HCT116 (cell line): ENCODE measurements around the gene ORC5.

Experiments used
- CEBPB ChIP-seq: IDR thresholded peaks from 2 replicates; pipeline ENCODE4 v1.6.1; 2012; ENCODE audit warnings: low read depth
- JUND ChIP-seq: IDR thresholded peaks from 2 replicates; pipeline ENCODE4 v1.6.1; 2012
- POLR2A ChIP-seq: IDR thresholded peaks from 2 replicates; pipeline ENCODE4 v1.7.0; 2011; ENCODE audit warnings: borderline replicate concordance; ENCODE audit not compliant: insufficient read depth, insufficient read length; ENCODE audit errors: extremely low read depth
- RAD21 ChIP-seq: IDR thresholded peaks from 2 replicates; pipeline ENCODE4 v1.6.1; 2012; ENCODE audit warnings: low read depth, mild to moderate bottlenecking
- SIN3A ChIP-seq: IDR thresholded peaks from 2 replicates; pipeline ENCODE4 v1.6.1; 2012; ENCODE audit warnings: low read depth
- TCF7L2 ChIP-seq: IDR thresholded peaks from 2 replicates; pipeline ENCODE4 v1.7.0; 2011; ENCODE audit warnings: borderline replicate concordance, inconsistent platforms; ENCODE audit not compliant: insufficient read depth, insufficient read length; ENCODE audit errors: extremely low read depth
- TF ChIP-seq, protein P1 (sequence below), 3 experiments: fragments of 200-600 bp in 1 of 3; sonication (generic) in 1 of 3; IDR thresholded peaks in 2 of 3; conservative IDR thresholded peaks in 1 of 3; 2 replicates each; pipeline ENCODE4 v1.5.1; 2012 to 2017; ENCODE audit warnings: low read depth in 2 of 3, low read length in 2 of 3, antibody characterized with exemption in 1 of 3, borderline replicate concordance in 1 of 3, control low read depth in 1 of 3, mild to moderate bottlenecking in 1 of 3, mixed read lengths in 1 of 3, mixed run types in 1 of 3, moderate library complexity in 1 of 3; ENCODE audit not compliant: insufficient read depth in 1 of 3
- TF ChIP-seq, protein P2 (sequence below): IDR thresholded peaks from 2 replicates; pipeline ENCODE4 v1.6.1; 2011; ENCODE audit warnings: mild to moderate bottlenecking, low read length, moderate library complexity; ENCODE audit not compliant: insufficient replicate concordance; ENCODE audit errors: extremely low read depth

DNA sequence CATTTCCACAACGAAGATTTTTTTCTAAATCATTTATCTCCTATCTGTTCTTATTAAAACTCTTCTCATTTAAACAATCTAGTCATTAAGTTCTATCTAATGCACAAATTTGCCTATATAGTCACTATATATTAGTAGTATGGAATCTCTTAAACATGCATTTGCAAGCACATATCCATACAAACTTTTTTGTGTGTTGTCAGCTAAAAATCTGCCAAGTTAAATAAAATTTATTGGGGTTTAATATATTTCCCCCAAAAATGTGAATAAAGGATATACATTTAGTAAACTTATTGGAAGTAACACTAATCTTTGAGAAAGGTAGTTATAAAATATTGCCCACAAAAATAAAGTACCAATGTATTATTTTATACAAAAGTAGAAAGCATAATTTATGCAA, 55.3 kb downstream of the ORC5 start:
- TF ChIP-seq, protein P1, sequence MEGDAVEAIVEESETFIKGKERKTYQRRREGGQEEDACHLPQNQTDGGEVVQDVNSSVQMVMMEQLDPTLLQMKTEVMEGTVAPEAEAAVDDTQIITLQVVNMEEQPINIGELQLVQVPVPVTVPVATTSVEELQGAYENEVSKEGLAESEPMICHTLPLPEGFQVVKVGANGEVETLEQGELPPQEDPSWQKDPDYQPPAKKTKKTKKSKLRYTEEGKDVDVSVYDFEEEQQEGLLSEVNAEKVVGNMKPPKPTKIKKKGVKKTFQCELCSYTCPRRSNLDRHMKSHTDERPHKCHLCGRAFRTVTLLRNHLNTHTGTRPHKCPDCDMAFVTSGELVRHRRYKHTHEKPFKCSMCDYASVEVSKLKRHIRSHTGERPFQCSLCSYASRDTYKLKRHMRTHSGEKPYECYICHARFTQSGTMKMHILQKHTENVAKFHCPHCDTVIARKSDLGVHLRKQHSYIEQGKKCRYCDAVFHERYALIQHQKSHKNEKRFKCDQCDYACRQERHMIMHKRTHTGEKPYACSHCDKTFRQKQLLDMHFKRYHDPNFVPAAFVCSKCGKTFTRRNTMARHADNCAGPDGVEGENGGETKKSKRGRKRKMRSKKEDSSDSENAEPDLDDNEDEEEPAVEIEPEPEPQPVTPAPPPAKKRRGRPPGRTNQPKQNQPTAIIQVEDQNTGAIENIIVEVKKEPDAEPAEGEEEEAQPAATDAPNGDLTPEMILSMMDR (IDR thresholded peaks at IDR 0.05 in 2 of 3, conservative IDR thresholded peaks at IDR 0.05 in 1 of 3; ENCODE audit: borderline replicate concordance in 1 of 3, insufficient read depth in 1 of 3, low read depth in 2 of 3, low read length in 2 of 3): no peak
- no peak for TF ChIP-seq POLR2A
- TF ChIP-seq CEBPB: no peak
- TF ChIP-seq TCF7L2: no peak
- TF ChIP-seq RAD21: no peak
- no peak for TF ChIP-seq SIN3A
- TF ChIP-seq, protein P2, sequence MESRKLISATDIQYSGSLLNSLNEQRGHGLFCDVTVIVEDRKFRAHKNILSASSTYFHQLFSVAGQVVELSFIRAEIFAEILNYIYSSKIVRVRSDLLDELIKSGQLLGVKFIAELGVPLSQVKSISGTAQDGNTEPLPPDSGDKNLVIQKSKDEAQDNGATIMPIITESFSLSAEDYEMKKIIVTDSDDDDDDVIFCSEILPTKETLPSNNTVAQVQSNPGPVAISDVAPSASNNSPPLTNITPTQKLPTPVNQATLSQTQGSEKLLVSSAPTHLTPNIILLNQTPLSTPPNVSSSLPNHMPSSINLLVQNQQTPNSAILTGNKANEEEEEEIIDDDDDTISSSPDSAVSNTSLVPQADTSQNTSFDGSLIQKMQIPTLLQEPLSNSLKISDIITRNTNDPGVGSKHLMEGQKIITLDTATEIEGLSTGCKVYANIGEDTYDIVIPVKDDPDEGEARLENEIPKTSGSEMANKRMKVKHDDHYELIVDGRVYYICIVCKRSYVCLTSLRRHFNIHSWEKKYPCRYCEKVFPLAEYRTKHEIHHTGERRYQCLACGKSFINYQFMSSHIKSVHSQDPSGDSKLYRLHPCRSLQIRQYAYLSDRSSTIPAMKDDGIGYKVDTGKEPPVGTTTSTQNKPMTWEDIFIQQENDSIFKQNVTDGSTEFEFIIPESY: no peak
- no peak for TF ChIP-seq JUND
